Smooth muscle cell of trachea (primary cell): ENCODE data around the gene EIF3C. TPM values are rescaled to one million over a fixed set of nuclear protein-coding genes. Genes with fewer than 3 reads are reported as not detected.

Experiments used
- total RNA-seq: library from RNA; depleted of rRNA; stranded (reverse); fragments of >200 nt; gene quantifications from 2 replicates; pipeline ENCODE4 v1.2.1, GENCODE V29; 2014

Gene EIF3C, protein sequence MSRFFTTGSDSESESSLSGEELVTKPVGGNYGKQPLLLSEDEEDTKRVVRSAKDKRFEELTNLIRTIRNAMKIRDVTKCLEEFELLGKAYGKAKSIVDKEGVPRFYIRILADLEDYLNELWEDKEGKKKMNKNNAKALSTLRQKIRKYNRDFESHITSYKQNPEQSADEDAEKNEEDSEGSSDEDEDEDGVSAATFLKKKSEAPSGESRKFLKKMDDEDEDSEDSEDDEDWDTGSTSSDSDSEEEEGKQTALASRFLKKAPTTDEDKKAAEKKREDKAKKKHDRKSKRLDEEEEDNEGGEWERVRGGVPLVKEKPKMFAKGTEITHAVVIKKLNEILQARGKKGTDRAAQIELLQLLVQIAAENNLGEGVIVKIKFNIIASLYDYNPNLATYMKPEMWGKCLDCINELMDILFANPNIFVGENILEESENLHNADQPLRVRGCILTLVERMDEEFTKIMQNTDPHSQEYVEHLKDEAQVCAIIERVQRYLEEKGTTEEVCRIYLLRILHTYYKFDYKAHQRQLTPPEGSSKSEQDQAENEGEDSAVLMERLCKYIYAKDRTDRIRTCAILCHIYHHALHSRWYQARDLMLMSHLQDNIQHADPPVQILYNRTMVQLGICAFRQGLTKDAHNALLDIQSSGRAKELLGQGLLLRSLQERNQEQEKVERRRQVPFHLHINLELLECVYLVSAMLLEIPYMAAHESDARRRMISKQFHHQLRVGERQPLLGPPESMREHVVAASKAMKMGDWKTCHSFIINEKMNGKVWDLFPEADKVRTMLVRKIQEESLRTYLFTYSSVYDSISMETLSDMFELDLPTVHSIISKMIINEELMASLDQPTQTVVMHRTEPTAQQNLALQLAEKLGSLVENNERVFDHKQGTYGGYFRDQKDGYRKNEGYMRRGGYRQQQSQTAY
- 116 and 191 TPM in 2 replicates for total RNA-seq

DNA sequence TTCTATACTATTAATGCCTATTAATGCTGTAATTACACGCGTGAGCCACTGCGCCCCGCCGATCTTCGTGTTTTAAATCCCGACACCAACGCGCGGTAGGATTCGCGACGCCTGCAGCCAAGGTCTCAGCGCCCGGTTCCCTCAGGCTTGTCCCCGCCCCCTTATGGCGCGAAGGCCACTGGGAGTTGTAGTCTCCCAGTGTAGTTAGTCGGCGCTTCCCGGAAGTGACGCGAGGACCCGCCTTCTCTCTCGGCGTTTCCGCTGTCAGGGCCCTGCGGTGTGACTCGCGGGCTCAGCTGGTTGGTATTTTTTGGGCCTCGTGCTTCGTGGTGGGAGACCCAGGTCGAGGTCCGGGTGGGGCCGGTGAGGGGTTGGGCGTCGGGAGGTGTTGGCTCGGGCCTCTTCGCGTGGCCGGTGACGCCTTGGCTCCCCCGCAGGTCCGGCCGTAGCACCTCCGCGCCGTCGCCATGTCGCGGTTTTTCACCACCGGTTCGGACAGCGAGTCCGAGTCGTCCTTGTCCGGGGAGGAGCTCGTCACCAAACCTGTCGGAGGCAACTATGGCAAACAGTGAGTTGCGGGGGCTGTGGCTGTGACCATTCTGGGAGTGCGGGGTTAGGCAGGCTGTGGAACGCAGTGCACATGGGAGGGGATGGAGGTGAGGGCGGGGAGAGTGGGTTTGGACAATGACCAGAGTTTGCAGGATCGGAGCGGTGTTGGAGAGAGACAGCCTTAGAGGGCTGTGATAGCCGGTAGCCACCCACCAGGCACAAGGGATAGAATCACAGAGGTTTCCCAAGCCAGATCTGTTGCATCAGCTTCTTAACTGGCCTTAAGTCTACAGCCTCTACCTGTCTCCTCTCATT lies at the start of gene EIF3C:
TSS of gene EIF3C (plus strand) at position 245 of the 864 bp plus-strand sequence. CDS start at position 468, 223 bp downstream.

DNA sequence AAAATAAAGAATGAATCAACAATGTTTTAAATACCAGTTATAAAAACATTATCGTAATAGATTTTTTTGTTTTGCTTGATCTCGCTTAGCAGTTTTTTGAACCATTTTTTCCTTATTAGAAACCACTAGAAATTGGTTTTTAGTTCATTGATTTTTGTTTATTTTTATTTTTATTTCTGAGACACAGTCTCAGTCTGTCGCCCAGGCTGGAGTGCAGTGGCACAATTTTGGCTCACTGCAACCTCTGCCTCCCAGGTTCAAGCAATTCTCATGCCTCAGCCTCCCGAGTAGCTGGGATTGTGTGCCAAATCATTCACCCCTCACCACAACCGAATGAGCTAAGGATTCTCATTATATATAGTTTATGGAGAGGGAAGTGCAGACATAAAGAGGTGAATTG lies 40.2 kb downstream of the EIF3C start, which contains the start of gene NPIPB9:
TSS of gene NPIPB9 (plus strand) at position 301 of the 400 bp plus-strand sequence.

Other genes starting within 250 kb of the EIF3C start
- not detected in 2 replicates for gene NPIPB7, start 239.1 kb upstream of the EIF3C start, total RNA-seq
- 17.7 and 28.6 TPM in 2 replicates for gene CLN3, start 219.4 kb upstream of the EIF3C start, total RNA-seq
- gene APOBR, start 216.8 kb upstream of the EIF3C start, total RNA-seq: not detected in 2 replicates
- not detected in 2 replicates for gene IL27, start 204.6 kb upstream of the EIF3C start, total RNA-seq
- gene NUPR1, start 172.5 kb upstream of the EIF3C start, total RNA-seq: 14.7 and 20.8 TPM in 2 replicates
- 6.0 and 11.2 TPM in 2 replicates for gene SGF29, start 157.5 kb upstream of the EIF3C start, total RNA-seq
- gene SULT1A2, start 114.4 kb upstream of the EIF3C start, total RNA-seq: 0.15 TPM in 1 of 2 replicates, not detected in the other
- 0.58 and 3.8 TPM in 2 replicates for gene SULT1A1, start 101.4 kb upstream of the EIF3C start, total RNA-seq
- gene NPIPB8, start 73.4 kb upstream of the EIF3C start, total RNA-seq: 0.15 TPM in 1 of 2 replicates, not detected in the other
- gene NPIPB9, start 40.3 kb downstream of the EIF3C start, total RNA-seq: 2.0 and 3.2 TPM in 2 replicates
- 48.0 and 50.9 TPM in 2 replicates for gene ATXN2L, start 111.5 kb downstream of the EIF3C start, total RNA-seq
- gene TUFM, start 134.9 kb downstream of the EIF3C start, total RNA-seq: 128 and 129 TPM in 2 replicates
- gene SH2B1, start 152.4 kb downstream of the EIF3C start, total RNA-seq: 16.3 and 20.2 TPM in 2 replicates
- 0.44 and 0.99 TPM in 2 replicates for gene ATP2A1, start 167.0 kb downstream of the EIF3C start, total RNA-seq
- 32.4 and 42.8 TPM in 2 replicates for gene RABEP2, start 213.8 kb downstream of the EIF3C start, total RNA-seq
- not detected in 2 replicates for gene CD19, start 220.5 kb downstream of the EIF3C start, total RNA-seq
- 19.0 and 22.5 TPM in 2 replicates for gene NFATC2IP, start 239.5 kb downstream of the EIF3C start, total RNA-seq